Ishikawa (cell line): ENCODE measurements around the gene SGCD.

Experiments
- CEBPB ChIP-seq: IDR thresholded peaks from 2 replicates; pipeline ENCODE4 v1.6.1; 2012
- EGR1 ChIP-seq: IDR thresholded peaks from 2 replicates; pipeline ENCODE4 v1.6.1; 2012
- EP300 ChIP-seq: IDR thresholded peaks from 2 replicates; pipeline ENCODE4 v1.6.1; 2012; ENCODE audit warnings: borderline replicate concordance
- MAX ChIP-seq: IDR thresholded peaks from 2 replicates; pipeline ENCODE4 v1.6.1; 2012
- NFIC ChIP-seq: IDR thresholded peaks from 2 replicates; pipeline ENCODE4 v1.6.1; 2012
- REST ChIP-seq: IDR thresholded peaks from 2 replicates; pipeline ENCODE4 v1.6.1; 2012; ENCODE audit warnings: low read depth, mild to moderate bottlenecking
- TAF1 ChIP-seq: IDR thresholded peaks from 2 replicates; pipeline ENCODE4 v1.6.1; 2012; ENCODE audit warnings: low read depth, mild to moderate bottlenecking
- TCF12 ChIP-seq: IDR thresholded peaks from 2 replicates; pipeline ENCODE4 v1.6.1; 2012; ENCODE audit warnings: low read depth
- TEAD4 ChIP-seq: IDR thresholded peaks from 2 replicates; pipeline ENCODE4 v1.6.1; 2012
- USF1 ChIP-seq: IDR thresholded peaks from 2 replicates; pipeline ENCODE4 v1.6.1; 2012
- ZBTB7A ChIP-seq: IDR thresholded peaks from 2 replicates; pipeline ENCODE4 v1.6.1; 2012; ENCODE audit warnings: low read depth

- no peak for TF ChIP-seq NFIC
- no peak for TF ChIP-seq REST
- TF ChIP-seq USF1: no peak
- no peak for TF ChIP-seq EGR1
- no peak for TF ChIP-seq TCF12
- no peak for TF ChIP-seq ZBTB7A
- no peak for TF ChIP-seq TAF1
- no peak for TF ChIP-seq TEAD4
- no peak for TF ChIP-seq MAX
- no peak for TF ChIP-seq EP300
- TF ChIP-seq CEBPB: no peak
Measured at GRCh38 chr5:156434471-156434870, 107.5 kb downstream of the SGCD start.
